ENCODE data around the gene TYR.
"Not testable (repeated sequence)": the region's sequence is repeated elsewhere in the genome, so short reads cannot be mapped to it uniquely, and the experiment has no call there.

TYR gene

DNA sequence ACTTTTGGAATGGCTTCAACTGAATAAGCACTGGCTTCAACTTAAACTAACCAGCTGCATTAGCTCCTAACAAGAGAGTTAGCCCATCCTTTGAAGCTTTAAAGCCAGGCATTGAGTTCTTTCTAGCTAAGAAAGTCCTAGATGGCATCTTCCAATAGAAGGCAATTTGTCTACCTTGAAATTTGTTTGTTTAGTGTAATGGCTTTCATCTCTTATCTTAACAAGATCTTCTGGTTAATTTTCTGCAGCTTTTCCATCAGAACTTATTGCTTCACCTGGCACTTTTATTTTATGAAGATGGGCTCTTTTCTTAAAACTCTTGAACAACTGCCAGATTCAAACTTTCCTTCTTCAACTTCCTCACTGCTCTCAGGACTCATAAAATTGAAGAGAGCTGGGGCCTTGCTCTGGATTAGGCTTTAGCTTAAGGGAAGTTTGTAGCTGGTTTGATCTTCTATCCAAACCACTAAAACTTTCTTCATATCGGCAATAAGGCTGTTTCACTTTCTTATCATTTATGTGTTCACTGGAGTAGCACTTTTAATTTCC lies 94.9 kb downstream of the TYR start:
- DNase-seq (ENCODE audit: low read depth in 2 of 2) = not testable (repeated sequence)

DNA sequence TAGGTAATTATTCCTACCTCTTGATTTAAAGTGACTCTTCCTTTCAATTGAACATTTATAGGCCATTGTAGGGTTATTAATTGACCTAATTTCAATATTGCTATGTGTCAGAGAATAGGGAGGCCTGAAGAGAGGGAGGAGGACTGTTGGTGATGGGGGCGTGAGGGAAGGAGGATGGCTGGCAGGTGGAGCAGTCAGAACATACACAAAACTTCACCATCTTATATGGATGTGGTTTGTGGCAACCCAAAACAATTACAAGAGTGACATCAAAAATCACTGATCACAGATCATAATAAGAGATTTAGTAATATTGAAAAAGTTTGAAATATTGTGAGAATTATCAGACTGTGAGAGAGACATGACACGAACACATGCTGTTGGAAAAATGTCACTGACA lies 95.5 kb downstream of the TYR start:
- not testable (repeated sequence) for DNase-seq (ENCODE audit: low read depth in 2 of 2)

DNA sequence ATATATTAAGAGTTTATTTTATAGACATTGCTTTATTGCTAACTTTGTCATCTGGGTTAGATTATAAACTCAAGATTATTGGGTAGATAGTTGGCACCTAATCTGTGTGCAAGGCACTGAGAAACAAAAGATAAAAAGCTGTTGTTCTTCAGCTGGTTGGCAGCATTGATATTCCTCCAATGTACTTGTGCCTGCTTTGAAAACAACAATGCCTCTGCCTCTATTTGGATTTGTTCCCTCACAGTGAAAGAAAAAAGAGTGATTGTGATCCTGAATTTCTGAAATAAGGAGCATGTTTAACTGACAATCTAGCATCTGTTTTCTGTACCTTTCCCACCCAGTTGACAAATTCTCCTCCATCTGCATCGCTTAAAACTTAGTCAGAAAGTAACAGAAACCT lies 98.3 kb downstream of the TYR start:
- DNase-seq (ENCODE audit: low read depth in 2 of 2) = no peak

DNA sequence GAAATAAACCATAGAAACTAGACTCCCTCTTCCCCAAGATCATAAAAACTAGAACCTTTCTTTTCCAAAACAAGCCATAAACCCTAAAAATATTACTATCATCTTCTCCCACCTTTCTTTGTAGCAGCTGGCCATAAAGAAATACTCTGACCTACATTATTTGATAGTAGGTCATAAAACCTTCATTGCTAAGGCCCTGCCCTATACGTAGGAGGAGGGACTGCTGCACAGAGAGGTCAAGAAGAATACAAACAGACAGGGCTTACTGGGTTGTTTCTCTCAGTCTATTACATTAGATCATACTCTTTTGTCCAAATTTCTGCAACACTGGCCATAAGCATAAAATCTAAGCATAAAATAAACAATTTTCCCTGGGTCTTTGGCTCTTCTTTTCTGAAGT lies 101.5 kb downstream of the TYR start:
- no peak for DNase-seq (ENCODE audit: low read depth in 2 of 2)

DNA sequence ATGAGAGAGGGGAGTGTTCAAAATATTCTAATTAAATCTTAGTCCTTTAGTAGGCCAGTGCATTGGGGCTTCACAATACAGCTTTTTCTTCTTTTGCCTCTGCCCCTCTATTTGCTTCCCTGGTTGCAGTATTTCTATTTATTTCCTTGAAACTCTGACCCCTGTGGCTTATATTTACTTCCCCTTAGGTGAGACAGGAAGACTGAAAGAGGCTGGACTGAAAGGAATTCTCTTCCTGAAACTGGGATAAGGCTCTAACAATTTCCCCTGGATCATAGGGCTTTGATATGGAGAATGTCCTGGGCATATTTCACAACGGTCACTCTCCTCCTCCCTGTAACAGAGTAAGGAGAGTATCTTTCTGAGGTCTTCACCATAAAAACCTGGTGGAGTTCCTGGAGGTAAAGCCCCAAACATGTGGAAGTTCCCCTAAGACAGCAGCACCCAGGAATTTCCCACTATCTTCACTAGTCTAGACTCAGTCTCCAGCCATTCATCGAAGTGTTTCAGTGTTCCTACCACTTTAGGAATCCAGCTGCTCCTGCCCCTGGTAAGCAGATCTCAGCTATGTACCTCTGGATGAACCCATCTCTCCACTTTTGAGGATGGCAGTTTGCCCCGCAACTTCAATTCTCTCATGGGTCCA lies 103.5 kb downstream of the TYR start:
- DNase-seq (ENCODE audit: low read depth in 2 of 2) = not testable (repeated sequence)

DNA sequence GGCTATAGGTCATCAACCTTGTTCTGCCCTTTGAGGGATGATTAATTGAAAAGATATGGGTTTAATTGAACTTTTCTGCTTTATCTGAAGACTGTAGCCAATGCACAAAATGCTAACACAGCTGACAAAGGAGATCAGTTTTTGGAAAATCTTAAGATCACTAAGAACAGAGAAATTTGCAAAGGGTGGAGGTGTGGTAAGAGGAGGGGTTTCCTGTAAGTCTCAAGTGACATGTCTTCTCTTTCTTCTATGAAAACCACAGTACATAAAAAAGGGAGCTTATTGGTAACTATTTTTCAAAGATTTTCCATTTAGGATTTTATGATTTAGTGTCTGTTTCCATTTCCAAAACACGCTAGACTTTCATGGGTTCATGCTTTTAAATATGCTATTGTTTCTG lies 108.9 kb downstream of the TYR start:
- not testable (repeated sequence) for DNase-seq (ENCODE audit: low read depth in 2 of 2)

DNA sequence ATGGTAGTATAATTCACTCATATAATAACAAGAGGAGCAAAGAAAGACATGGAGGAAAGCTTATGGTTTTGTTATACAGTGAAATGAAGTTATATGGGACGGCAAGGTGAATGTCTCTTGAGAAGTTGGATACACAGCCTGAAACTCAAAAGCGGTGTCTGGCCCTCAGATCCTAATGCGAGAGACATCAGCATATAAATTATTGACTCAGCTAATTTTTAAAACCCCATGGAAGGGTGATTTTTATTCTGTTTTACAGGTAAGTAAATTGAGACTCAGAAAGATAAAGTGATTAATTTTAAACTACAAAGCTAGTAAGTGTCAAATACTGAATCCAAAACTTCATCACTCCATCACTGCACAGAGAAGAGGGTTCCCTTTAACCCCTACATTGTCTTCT lies 110.3 kb downstream of the TYR start:
- DNase-seq (ENCODE audit: low read depth in 2 of 2) = not testable (repeated sequence)

DNA sequence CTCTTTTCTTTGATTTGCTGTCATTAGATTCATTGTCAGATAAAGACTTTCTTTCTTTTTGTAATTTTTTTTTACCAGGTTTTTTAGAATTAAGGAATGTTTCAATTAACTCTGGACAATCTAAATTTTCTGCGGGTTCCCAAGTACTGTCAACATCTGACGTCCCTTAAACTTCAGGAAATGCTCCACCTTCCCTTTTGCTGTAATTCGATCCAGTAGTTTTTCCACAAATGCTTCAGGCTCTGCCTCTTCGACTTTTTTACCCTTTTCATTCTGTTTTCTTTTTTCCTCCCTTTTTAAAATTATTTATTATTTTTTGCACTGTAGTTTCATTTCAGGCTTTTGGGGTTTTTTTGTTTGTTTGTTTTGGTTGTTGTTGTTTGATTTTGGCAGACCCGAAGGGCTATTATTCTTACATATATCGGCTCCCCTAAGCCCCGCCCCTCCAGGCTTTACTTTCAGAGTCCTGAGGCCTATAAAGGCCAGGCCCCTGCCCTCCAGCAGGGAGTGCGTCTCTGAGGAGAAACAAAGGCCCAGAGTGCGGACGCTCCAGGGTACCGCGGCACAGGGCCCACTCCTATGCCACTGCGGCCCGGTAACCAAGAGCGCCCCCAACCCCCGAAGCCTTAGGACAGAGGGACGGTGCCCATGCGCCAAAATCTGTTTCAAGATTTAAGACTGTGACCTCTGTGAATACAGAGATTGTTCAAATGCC lies 116.4 kb downstream of the TYR start:
- DNase-seq (ENCODE audit: low read depth in 2 of 2) = no peak

DNA sequence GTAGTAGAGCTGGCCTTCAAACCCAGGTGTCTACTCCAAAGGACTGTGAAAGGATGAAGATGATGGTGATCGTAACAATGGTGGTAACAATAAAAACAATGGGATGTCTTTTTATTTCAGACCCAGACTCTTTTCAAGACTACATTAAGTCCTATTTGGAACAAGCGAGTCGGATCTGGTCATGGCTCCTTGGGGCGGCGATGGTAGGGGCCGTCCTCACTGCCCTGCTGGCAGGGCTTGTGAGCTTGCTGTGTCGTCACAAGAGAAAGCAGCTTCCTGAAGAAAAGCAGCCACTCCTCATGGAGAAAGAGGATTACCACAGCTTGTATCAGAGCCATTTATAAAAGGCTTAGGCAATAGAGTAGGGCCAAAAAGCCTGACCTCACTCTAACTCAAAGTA lies 117.3 kb downstream of the TYR start:
- DNase-seq (ENCODE audit: low read depth in 2 of 2) = not testable (repeated sequence)

DNA sequence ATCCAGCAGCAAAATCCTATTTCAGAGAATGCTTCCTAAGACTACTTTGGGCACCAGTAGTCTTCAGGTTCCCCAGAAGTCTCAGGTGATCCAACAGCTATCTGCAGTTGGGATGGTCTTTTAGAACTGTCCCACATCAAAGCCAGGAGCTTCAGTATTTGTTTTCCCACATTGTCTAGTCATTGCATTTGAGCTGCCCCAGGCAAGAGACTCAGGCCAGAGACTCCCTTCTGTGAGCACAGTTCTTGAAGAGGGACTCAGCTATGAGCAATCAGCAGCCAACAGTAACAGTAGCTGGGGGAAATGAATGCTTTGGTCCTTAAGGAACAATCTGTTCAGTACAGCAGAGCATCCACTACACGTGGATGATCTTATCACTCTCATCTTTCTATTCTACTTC lies 125.4 kb downstream of the TYR start:
- DNase-seq (ENCODE audit: low read depth in 2 of 2) = not testable (repeated sequence)

DNA sequence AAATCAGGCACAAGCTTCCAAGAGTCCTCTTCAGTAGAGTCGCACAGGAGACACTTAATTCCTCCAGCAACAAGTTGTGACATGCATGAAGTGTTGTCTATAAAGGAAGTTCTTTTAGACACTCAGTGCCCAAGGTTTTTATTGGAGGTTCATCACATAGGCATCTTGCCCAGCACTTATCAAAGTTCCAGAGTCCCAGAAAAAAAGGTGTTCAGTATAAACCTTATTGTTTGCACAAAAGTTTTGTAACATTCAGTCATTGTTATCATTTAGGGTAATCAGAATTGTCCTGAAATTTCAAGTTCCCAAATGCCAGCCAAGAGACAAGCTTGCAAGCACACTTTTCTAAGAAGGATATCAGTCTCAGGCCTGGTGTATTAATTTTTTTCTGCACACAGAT lies 130.6 kb downstream of the TYR start:
- not testable (repeated sequence) for DNase-seq (ENCODE audit: low read depth in 2 of 2)

DNA sequence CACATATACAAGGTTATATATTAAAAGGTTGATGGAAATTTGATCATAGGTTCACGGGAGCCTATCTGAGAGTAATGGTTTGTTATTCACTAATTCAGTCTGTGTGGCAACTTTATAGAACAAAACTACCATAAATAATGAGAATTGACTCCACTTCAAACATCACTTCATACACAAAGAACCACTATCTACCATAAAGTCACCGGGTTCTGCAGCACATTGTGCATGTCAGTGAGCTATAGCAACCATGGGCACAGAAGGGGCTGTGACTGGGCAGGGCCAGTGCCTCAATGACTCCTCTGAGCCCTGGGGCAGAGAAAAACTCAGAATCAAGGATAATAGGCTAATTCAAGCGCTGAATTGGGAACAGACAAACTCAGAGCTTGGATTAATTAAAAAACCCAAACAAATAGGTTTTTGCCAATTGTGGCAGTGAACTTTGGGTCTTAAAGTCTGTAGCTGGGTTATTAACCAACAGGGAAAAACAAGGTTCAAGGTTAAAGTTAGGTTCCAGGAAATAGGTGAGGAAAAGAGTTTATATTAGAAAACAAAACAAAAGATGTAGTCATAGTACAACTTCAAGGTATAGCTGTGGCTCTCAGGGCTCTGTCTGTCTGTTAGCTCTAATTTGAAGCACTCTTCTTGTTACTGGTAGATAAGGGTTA lies 131.8 kb downstream of the TYR start:
- DNase-seq (ENCODE audit: low read depth in 2 of 2) = not testable (repeated sequence)

DNA sequence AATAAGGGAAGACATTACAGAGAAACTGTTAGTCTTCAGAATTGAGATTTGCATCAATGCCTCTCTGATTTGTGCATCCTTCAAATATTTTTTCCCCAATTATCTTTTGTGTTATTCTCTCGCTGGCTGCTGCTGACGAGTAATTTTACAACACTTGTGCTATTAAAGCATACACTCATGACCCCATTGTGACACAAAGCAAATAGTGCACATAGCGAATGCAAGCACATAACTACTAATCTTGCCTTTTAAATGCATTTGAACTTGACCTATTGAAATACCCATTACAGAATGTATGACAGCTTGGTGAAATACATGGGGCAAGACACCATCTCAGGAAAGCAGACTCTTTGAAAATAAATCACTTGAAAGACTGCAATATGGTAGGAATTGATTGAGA lies 132.9 kb downstream of the TYR start:
- not testable (repeated sequence) for DNase-seq (ENCODE audit: low read depth in 2 of 2)

DNA sequence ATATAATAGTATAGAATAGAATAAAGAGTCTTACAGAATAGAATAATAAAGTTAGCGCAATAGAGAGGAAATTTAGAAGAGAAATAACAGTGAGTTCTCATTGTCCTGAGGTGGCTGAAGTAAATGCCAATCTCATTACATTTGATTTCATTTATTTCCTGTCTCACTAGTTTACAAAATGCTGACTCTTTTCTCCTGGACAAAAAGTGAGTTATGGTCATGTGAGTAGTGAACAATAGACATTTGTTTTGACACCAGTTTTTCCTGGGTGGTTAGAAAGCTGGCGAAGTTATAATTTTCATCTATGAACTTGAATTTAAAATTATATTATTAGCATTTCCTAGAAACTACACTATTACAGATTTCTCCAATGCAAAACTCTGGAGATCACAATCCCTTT lies 143.7 kb downstream of the TYR start:
- DNase-seq (ENCODE audit: low read depth in 2 of 2) = no peak

DNA sequence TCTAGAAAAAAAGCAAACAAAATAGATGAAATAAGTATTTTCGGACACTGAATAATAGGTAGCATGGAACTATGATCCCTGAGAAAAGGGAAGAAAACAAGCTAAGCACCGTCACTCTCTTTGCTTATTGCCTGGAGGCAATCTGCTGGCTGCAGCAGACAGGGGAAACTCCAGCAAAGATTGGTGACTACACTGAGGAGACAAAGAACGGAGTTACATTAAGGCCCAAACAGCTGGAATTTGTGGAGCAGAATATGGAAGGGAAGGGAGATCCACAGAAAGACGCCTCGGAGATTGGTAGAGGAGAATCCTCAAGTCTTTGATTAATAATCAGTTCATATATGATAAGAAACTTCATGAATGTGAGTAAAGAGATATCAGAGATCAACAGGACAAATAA lies 150.2 kb downstream of the TYR start:
- DNase-seq (ENCODE audit: low read depth in 2 of 2) = no peak

DNA sequence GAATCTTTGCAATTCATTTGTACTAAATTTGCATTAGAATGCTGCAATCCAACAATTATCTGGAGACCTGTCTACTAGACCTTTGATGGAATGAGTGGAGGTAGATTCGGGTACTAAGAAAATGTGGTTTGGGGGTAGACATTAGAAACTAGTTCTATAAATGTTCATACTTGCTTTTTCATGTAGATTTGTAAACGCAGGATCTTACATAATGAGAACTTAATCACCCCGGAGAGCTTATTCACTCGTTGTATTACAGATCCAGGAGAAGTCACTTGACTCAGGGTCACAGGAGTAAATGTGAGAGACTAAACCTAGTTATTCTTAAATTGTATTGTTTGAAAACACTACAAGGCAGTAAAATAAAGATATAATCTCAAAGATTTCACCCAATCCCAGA lies 154.3 kb downstream of the TYR start:
- not testable (repeated sequence) for DNase-seq (ENCODE audit: low read depth in 2 of 2)

DNA sequence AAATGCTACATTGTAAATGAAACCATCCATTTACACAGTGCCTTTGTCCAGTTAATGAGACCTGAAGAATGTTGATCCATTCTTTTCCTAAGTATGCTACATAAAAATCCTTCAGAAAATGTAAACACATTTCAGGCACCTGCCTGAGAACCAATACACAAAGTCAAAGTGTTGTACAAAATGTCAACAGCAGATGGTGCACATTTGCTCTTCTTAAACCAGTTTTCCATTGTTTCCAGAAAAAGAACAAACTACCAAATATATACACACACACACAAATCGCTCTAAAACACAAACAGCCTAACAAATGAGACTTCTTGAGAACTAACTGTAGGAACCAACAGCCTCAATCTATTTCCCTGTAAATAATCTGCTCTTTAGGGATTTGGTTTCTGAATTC lies 156.0 kb downstream of the TYR start:
- DNase-seq (ENCODE audit: low read depth in 2 of 2) = not testable (repeated sequence)

DNA sequence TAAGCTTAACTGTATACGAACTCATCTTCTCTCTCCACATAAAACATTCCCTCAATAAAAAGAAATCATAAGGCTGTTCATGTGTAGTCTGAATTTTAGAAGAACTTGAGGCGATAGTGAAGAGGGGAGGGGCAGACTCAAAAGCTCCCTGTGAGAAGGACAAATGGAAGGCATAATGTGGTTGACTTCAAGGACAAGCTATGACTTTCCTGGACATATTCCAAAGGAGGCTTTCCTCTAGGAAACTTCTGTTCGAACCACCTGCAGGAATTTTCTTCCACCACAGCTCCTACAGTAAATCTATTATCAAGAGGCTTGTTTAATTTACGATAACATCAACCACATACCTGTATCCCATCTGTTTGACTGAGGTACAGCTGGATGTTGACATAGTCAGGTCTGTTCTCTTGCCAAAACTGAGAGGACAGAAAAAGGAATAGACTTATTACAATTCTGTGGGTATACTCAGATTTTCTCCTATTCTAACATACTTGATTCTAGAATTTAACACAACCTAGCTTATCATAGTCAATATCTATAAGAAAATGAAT lies 159.5 kb downstream of the TYR start:
- DNase-seq (ENCODE audit: low read depth in 2 of 2) = not testable (repeated sequence)

DNA sequence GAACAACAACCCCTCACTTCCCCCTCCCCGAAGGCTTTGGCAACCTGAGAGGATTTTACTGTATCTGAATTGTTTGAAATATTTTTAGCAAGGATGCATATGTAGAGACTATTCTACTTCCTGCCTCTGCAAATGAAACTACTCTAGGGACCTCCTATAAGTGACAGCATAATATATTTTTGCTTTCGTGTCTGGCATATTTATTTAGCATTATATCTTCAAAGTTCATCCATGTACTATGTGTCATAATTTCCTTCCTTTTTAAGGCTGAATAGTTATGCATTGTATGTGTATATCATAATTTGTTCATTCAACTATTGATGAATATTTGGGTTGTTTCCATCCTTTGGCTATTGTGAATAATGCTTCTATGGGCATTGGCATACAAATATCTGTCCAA lies 160.4 kb downstream of the TYR start:
- not testable (repeated sequence) for DNase-seq (ENCODE audit: low read depth in 2 of 2)

DNA sequence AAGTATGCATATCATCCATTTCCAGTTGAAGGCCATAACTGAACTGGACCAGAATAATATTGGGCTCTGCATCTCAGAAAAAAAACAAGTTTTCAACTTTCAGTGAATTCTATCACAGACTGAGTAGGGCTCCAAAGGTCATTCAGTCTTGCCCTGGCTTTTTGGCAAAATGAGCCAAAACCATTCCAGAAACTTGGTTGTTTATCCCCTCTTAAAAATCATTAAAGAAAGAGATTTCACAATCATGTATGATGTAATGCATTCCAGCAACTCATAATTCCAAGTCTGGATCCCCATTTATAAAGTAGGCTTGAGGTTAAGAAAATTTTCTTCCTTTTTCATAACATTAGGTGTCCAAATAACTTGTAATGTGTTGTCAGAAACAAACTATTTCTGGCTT lies 162.8 kb downstream of the TYR start:
- not testable (repeated sequence) for DNase-seq (ENCODE audit: low read depth in 2 of 2)

DNA sequence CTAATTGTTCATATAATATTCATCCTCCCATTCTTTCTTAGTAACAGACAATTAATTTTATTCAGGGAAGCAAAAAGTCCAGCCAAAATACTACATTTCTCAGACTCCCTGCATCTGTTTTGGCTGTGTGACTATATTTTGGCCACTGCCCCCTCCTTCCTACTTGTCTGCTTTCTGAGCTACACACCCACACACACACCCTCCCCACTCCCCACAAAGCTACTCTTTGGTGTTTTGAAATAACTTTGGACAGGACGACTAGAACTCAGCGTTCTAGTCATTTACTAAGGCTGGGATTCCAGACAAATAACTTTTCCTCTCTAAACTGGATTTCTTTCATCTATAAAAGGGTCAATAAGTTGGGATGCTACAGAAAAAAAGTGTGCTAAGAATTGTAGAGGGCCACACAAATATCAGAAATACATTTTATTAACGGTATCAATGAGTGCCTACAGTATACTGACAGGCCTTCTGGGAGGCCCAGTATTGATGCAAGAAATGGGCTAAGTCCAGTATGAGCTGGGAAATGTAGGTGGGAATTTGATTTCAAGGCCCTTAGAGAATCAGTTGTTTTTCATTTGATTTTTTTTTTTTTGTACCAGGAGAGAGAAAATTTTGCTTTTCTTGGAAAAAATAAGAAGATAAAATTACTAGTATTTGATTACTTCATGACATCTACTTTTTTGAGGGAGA lies 165.4 kb downstream of the TYR start:
- DNase-seq (ENCODE audit: low read depth in 2 of 2) = not testable (repeated sequence)

Data from stimulated activated CD4-positive, alpha-beta T cell treated with anti-CD3 and anti-CD28 coated beads, Interleukin-4, amount 100 ng/mL, for 48 hours (primary cell).